K562 (cell line): Measurements from ENCODE around the gene HOXB5. TPM values are rescaled to one million over a fixed set of nuclear protein-coding genes. Genes with fewer than 3 reads are reported as not detected.
A peak's percentile ranks its signal among the peaks of the same experiment; 100 is the strongest.

Experiments used
- ATAC-seq: fragments of 200-7000 bp; cut with Tn5 transposase; 3 replicates; pipeline ENCODE4 v1.9.1; 2020; ENCODE audit warnings: moderate library complexity
- BruUV-seq: library from RNA; stranded (reverse); fragments of 400-500 nt; replicated peaks from 2 replicates; lab custom pipeline; 2021; lab: Mats Ljungman, UMichigan
- CTCF ChIA-PET: fragments of 300-600 bp; formaldehyde crosslinking; extraction: SDS; loops from one replicate; lab custom pipeline; 2021; ENCODE audit warnings: low intra/inter-chr PET ratio; lab: Yijun Ruan, JAX
- POLR2A ChIA-PET: fragments of 300-600, 350-650 bp; sonication (Branson Sonifier 250); formaldehyde crosslinking; extraction: SDS; loops from one replicate; lab custom pipeline; 2021; ENCODE audit warnings: antibody characterized with exemption, inconsistent platforms; lab: Yijun Ruan, JAX
- DNase-seq, 4 experiments: peaks; one replicate each; pipeline versions ENCODE4 v3.0.0 to v3.0.0-alpha.2; 2011 to 2018; ENCODE audit warnings: low spot score in 3 of 4, mixed read lengths in 3 of 4; ENCODE audit errors: extremely low read depth in 1 of 4
- FAIRE-seq: peaks from 2 replicates; lab custom pipeline; 2011; peaks lifted over from hg19 to GRCh38; lab: Jason Lieb, UNC
- H2AFZ ChIP-seq: 2 replicates; pipeline ENCODE4 v1.6.0; 2011; ENCODE audit warnings: low read depth, low read length, control low read depth, inconsistent platforms
- H3K27ac ChIP-seq: fragments of 200-600 bp; 3 replicates; pipeline ENCODE4 v1.8.0; 2011; ENCODE audit warnings: low read depth, mild to moderate bottlenecking, control low read depth, inconsistent platforms, low read length, moderate library complexity, mixed read lengths; ENCODE audit errors: extremely low read depth
- H3K27me3 ChIP-seq, 2 experiments: fragments of 300-600 bp in 1 of 2; 2 replicates in 1 of 2; 3 replicates in 1 of 2; pipeline versions ENCODE4 v1.6.0 to v1.8.0; 2011; ENCODE audit warnings: inconsistent platforms in 2 of 2, low read length in 2 of 2, mild to moderate bottlenecking in 1 of 2, mixed read lengths in 1 of 2, moderate library complexity in 1 of 2; ENCODE audit not compliant: control insufficient read depth in 2 of 2, insufficient read depth in 2 of 2
- H3K36me3 ChIP-seq: fragments of 300-600 bp; 3 replicates; pipeline ENCODE4 v1.8.0; 2011; ENCODE audit warnings: mild to moderate bottlenecking, low read length, inconsistent platforms; ENCODE audit not compliant: control insufficient read depth, insufficient read depth
- H3K4me1 ChIP-seq, 2 experiments: fragments of 200-600 bp in 1 of 2; replicated peaks in 1 of 2; 2 replicates in 1 of 2; 3 replicates in 1 of 2; pipeline versions ENCODE4 v1.5.1 to v1.8.0; 2011; ENCODE audit warnings: inconsistent platforms in 2 of 2, low read length in 2 of 2, mild to moderate bottlenecking in 1 of 2, mixed read lengths in 1 of 2, moderate library complexity in 1 of 2; ENCODE audit not compliant: control insufficient read depth in 2 of 2, insufficient read depth in 2 of 2
- H3K4me2 ChIP-seq: 2 replicates; pipeline ENCODE4 v1.6.1; 2011; ENCODE audit warnings: low read length, control low read depth, inconsistent platforms, mixed read lengths; ENCODE audit not compliant: insufficient read depth
- H3K4me3 ChIP-seq: fragments of 200-600 bp; sonication (generic), shearing (Covaris generic); 2 replicates; pipeline ENCODE4 v1.5.1; 2016; ENCODE audit warnings: control low read depth, inconsistent platforms
- H3K79me2 ChIP-seq: fragments of 200-600 bp; 3 replicates; pipeline ENCODE4 v1.8.0; 2011; ENCODE audit warnings: low read length, inconsistent platforms; ENCODE audit not compliant: control insufficient read depth, insufficient read depth
- H3K9ac ChIP-seq, 2 experiments: 2 replicates each; pipeline versions ENCODE4 v1.6.0 to v1.6.1; 2011; ENCODE audit warnings: low read depth in 2 of 2, low read length in 2 of 2, control low read depth in 1 of 2, inconsistent platforms in 1 of 2, mild to moderate bottlenecking in 1 of 2, mixed read lengths in 1 of 2; ENCODE audit not compliant: insufficient read depth in 1 of 2
- H3K9me1 ChIP-seq: one replicate; pipeline ENCODE4 v1.6.0; 2011; ENCODE audit warnings: inconsistent platforms, mild to moderate bottlenecking, low read length, moderate library complexity; ENCODE audit not compliant: control insufficient read depth, insufficient read depth
- H3K9me3 ChIP-seq: replicated peaks from 2 replicates; pipeline ENCODE4 v1.5.1; 2011; ENCODE audit warnings: low read depth, low read length, inconsistent platforms; ENCODE audit not compliant: control insufficient read depth, insufficient read depth
- H4K20me1 ChIP-seq: replicated peaks from 2 replicates; pipeline ENCODE4 v1.6.1; 2011; ENCODE audit warnings: low read length, inconsistent platforms, mixed read lengths; ENCODE audit not compliant: control insufficient read depth, insufficient read depth
- ATF1 ChIP-seq, 2 experiments: fragments of 450-650 bp in 1 of 2; IDR thresholded peaks; 2 replicates each; pipeline ENCODE4 v1.6.1; 2016; ENCODE audit warnings: missing compliant biosample characterization in 1 of 2, missing genetic modification characterization in 1 of 2
- CTBP1 ChIP-seq: fragments of 450-650 bp; IDR thresholded peaks from 2 replicates; pipeline ENCODE4 v1.6.1; 2016; ENCODE audit warnings: borderline replicate concordance
- CXXC5 ChIP-seq: fragments of 250-450 bp; sonication (Bioruptor Pico); IDR thresholded peaks from 2 replicates; pipeline ENCODE4 v1.8.0; 2022; ENCODE audit warnings: inconsistent platforms, mild to moderate bottlenecking, moderate library complexity
- DNMT1 ChIP-seq: fragments of 450-650 bp; IDR thresholded peaks from 2 replicates; pipeline ENCODE4 v1.6.1; 2016; ENCODE audit warnings: antibody characterized with exemption, mild to moderate bottlenecking
- FOSL1 ChIP-seq: fragments of 200-800 bp; sonication (Bioruptor generic); conservative IDR thresholded peaks from 2 replicates; pipeline ENCODE4 v1.6.1; 2016; ENCODE audit warnings: missing genetic modification characterization, missing compliant biosample characterization
- KDM4B ChIP-seq, 2 experiments: fragments of 450-650 bp in 1 of 2; sonication (generic) in 1 of 2; IDR thresholded peaks; 2 replicates each; pipeline ENCODE4 v1.6.1; 2016 to 2017; ENCODE audit warnings: borderline replicate concordance in 2 of 2, antibody characterized with exemption in 1 of 2, low read depth in 1 of 2, mild to moderate bottlenecking in 1 of 2
- NCOR1 ChIP-seq: fragments of 450-650 bp; IDR thresholded peaks from 2 replicates; pipeline ENCODE4 v1.6.1; 2016; ENCODE audit warnings: mild to moderate bottlenecking, moderate library complexity
- NEUROD1 ChIP-seq: fragments of 150-350 bp; IDR thresholded peaks from 2 replicates; pipeline ENCODE4 v1.6.1; 2014; ENCODE audit warnings: borderline replicate concordance, low read length, low read depth; ENCODE audit not compliant: partially characterized antibody
- NFE2L1 ChIP-seq: fragments of 450-650 bp; IDR thresholded peaks from 2 replicates; pipeline ENCODE4 v1.6.1; 2016; ENCODE audit warnings: missing genetic modification characterization, low read depth, mild to moderate bottlenecking, missing compliant biosample characterization, moderate library complexity, borderline replicate concordance
- NFIC ChIP-seq: fragments of 450-650 bp; IDR thresholded peaks from 2 replicates; pipeline ENCODE4 v1.6.1; 2017; ENCODE audit warnings: mild to moderate bottlenecking, inconsistent platforms
- POLR3G ChIP-seq: IDR thresholded peaks from 2 replicates; pipeline ENCODE4 v1.6.1; 2011; ENCODE audit not compliant: insufficient read length, insufficient replicate concordance; ENCODE audit errors: extremely low read depth
- RAD21 ChIP-seq, 2 experiments: fragments of 250-450 bp in 1 of 2; fragments of 450-650 bp in 1 of 2; sonication (Bioruptor Pico) in 1 of 2; formaldehyde crosslinking in 1 of 2; IDR thresholded peaks in 1 of 2; conservative IDR thresholded peaks in 1 of 2; 2 replicates each; pipeline versions ENCODE4 v1.4.0 to v1.8.0; 2020 to 2022; ENCODE audit warnings: mild to moderate bottlenecking in 2 of 2, moderate library complexity in 1 of 2
- RCOR1 ChIP-seq, 2 experiments: IDR thresholded peaks; 2 replicates each; pipeline ENCODE4 v1.6.1; 2012; ENCODE audit warnings: low read depth in 2 of 2, low read length in 2 of 2, borderline replicate concordance in 1 of 2, improper control_type of control experiment in 1 of 2
- RNF2 ChIP-seq: sonication (generic); IDR thresholded peaks from 2 replicates; pipeline ENCODE4 v1.6.1; 2016
- SMAD4 ChIP-seq: fragments of 250-450 bp; sonication (Bioruptor Pico); conservative IDR thresholded peaks from 2 replicates; pipeline ENCODE4 v1.8.0; 2021; ENCODE audit warnings: inconsistent platforms, mild to moderate bottlenecking, moderate library complexity
- SMARCE1 ChIP-seq: fragments of 450-650 bp; IDR thresholded peaks from 2 replicates; pipeline ENCODE4 v1.7.1; 2016; ENCODE audit warnings: mild to moderate bottlenecking
- SPI1 ChIP-seq: IDR thresholded peaks from 2 replicates; pipeline ENCODE4 v1.6.1; 2011; ENCODE audit warnings: low read depth, low read length, control low read depth, borderline replicate concordance
- STAT5A ChIP-seq: IDR thresholded peaks from 2 replicates; pipeline ENCODE4 v1.6.1; 2012; ENCODE audit warnings: low read length, inconsistent platforms, borderline replicate concordance
- TAL1 ChIP-seq: fragments of 450-650 bp; IDR thresholded peaks from 2 replicates; pipeline ENCODE4 v1.6.1; 2016; ENCODE audit warnings: mild to moderate bottlenecking
- TCF3 ChIP-seq: sonication (generic); formaldehyde crosslinking; IDR thresholded peaks from 2 replicates; pipeline ENCODE4 v1.4.0; 2020; ENCODE audit warnings: mild to moderate bottlenecking, missing genetic modification reagents
- TEAD4 ChIP-seq, 2 experiments: sonication (generic) in 1 of 2; formaldehyde crosslinking in 1 of 2; IDR thresholded peaks; 2 replicates each; pipeline versions ENCODE4 v1.6.1 to v1.8.0; 2012 to 2022; ENCODE audit warnings: borderline replicate concordance in 1 of 2, inconsistent platforms in 1 of 2, low read length in 1 of 2, mild to moderate bottlenecking in 1 of 2, missing genetic modification reagents in 1 of 2
- TGIF2 ChIP-seq: sonication (generic); formaldehyde crosslinking; IDR thresholded peaks from 2 replicates; pipeline ENCODE4 v1.8.1; 2022; ENCODE audit warnings: mild to moderate bottlenecking, missing genetic modification reagents, moderate library complexity
- ZNF354B ChIP-seq: fragments of 250-450 bp; sonication (Bioruptor Pico); IDR thresholded peaks from 2 replicates; pipeline ENCODE4 v1.4.0; 2020
- ZSCAN32 ChIP-seq: fragments of 450-650 bp; formaldehyde crosslinking; IDR thresholded peaks from 2 replicates; pipeline ENCODE4 v1.4.0; 2020; ENCODE audit warnings: mild to moderate bottlenecking, moderate library complexity
- WGBS: fragments of 100-300 bp; shearing (Covaris generic); methylation state at CpG from one replicate; pipeline ENCODE4 v1.1.6; 2016; ENCODE audit warnings: low coverage, mixed read lengths; ENCODE audit not compliant: insufficient coverage; ENCODE audit errors: missing lambda C conversion rate; 5-methylcytosine and 5-hydroxymethylcytosine counted together
- in situ Hi-C: fragments of 300-500 bp; cut with MboI; formaldehyde crosslinking; loops from 4 replicates; pipeline ENCODE4 v1.15.0; 2018; ENCODE audit warnings: inconsistent platforms, mixed read lengths
- intact Hi-C: fragments of 100-400 bp; cut with micrococcal nuclease; formaldehyde crosslinking; loops from 2 replicates; pipeline ENCODE4 v1.14.2; 2022
- polyA plus RNA-seq, 8 experiments: library from polyadenylated mRNA; depleted of rRNA in 4 of 8; stranded (reverse) in 5 of 8; unstranded in 3 of 8; fragments of >200 nt; fragmentation: Nextera tagmentation in 2 of 8; fragmentation: Illumina TruSeq in 1 of 8; extraction: Ambion mirVana in 2 of 8; extraction: Trizol in 1 of 8; gene quantifications; 2 replicates each; pipeline versions ENCODE4 v1.2.1 to v1.2.3, GENCODE V29; 2011 to 2014; ENCODE audit warnings: inconsistent platforms in 1 of 8, missing spikeins in 1 of 8
- total RNA-seq, 7 experiments: library from RNA; depleted of rRNA in 6 of 7; stranded (reverse); fragments of >200 nt in 6 of 7; fragmentation: Illumina TruSeq in 2 of 7; extraction: Trizol in 2 of 7; gene quantifications; 2 replicates each; pipeline versions ENCODE4 v1.2.1 to v1.2.3, GENCODE V29; 2011 to 2021; ENCODE audit warnings: low replicate concordance in 1 of 7

HOXB5 gene
- total and polyA plus RNA-seq, 9 of the 15 experiments (the other 6 are each of a cell fraction or from before 2014, with no cell fraction given), result 0.24 to 2.7 (median 0.65) TPM

DNA sequence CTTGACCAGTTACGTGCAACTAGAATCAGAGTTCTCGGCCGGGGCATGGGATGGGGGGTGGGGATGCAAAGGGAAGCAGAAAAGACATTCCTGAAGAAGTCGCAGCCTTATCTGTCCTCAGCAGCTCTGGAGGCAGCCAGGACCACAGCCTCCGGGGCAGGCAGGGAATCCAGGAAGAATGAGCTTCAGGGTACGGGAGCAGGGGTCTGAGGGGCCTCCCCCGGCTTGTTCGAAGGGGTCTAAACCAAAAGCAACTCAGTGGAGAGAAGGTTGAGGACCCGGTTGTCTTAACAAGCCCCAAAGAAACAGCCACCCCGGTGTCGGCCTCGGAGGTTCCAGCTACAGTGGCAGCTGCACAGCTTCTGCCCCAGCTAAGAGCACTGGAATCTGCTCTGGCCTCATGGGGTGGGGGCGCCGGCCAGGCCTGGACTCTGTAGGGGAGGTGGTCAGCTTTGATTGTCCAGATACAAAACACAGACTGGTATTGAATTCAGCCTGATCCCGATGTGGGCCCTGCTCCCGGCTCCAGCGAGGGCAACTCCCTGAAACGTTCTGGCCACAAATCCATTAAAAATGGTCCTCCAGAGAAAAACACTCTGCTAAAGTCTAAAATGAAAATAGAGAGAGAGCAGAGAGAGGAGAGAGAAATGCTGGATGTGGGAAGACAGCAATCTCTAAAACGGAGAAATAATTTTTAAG lies 23.1 kb downstream of the HOXB5 start:
- intact Hi-C loops (no loop called here), in situ Hi-C loops (no loop called here)
- peak overlapping the region; percentile 22; the same call in 1 of the 2 replicates for H2AFZ ChIP-seq
- FAIRE-seq (peak; percentile 84), DNase-seq (peak; percentile 59 to 65 (median 61)), ATAC-seq (peak; percentile 45)
- no peaks in the 10 kb centered on the region; the same call in 1 of the 2 replicates for H4K20me1 ChIP-seq
- H3K9me3 ChIP-seq, result no peaks in the 10 kb centered on the region
- H3K36me3 ChIP-seq, result peaks cover 94% of the 10 kb centered on the region
- CTCF ChIA-PET, result interaction anchor here (0.6 to 0.7 kb wide), 2 partner anchors 240 to 313 kb away, joined by 3 read pairs; no protein-coding TSS in a partner anchor
- POLR2A ChIA-PET, result interaction anchor here (0.6 to 2.2 kb wide), 5 partner anchors 14 to 156 kb away, joined by 3 to 9 read pairs (median 4); no protein-coding TSS in a partner anchor
- BruUV-seq, result no TSS peak
- H3K9me1 ChIP-seq, result no peaks in the 10 kb centered on the region
- peak overlapping the region; percentile 24 to 88; a peak in 3 of 4 replicates for H3K9ac ChIP-seq
- WGBS, result 16% methylated on average over 17 of the region's 19 CpGs
- H3K79me2 ChIP-seq, result peaks cover 95% of the 10 kb centered on the region
- H3K27ac ChIP-seq, result peak overlapping the region; percentile 44; the same call in 2 of the 3 replicates
- H3K4me3 ChIP-seq, result peak overlapping the region; percentile 14; the same call in 1 of the 2 replicates
- H3K27me3 ChIP-seq, result no peaks in the 10 kb centered on the region
- peak overlapping the region; percentile 59; the same call in 1 of the 2 replicates for H3K4me2 ChIP-seq
- peaks cover 40 to 60% of the 10 kb centered on the region in 2 experiments for H3K4me1 ChIP-seq
- TF ChIP-seq STAT5A (no peak), CTBP1 (peak; percentile 61; the same call in 1 of the 2 replicates), CXXC5 (CRISPR knock-in tag) (peak; percentile 29), ZNF354B (CRISPR knock-in tag) (no peak), NCOR1 (peak; percentile 36; the same call in 1 of the 2 replicates), SMAD4 (peak; percentile 31; the same call in 1 of the 2 replicates), ATF1 (CRISPR knock-in tag; IDR thresholded peaks at IDR 0.05) (no peak), ATF1 (tag; IDR thresholded peaks at IDR 0.05) (0 out of 2 replicates have a peak, but pooled peaks have one; percentile 7), KDM4B (IDR thresholded peaks at IDR 0.05; ENCODE audit: borderline replicate concordance in 2 of 2, low read depth in 1 of 2) (0 out of 4 replicates have a peak, but pooled peaks of 1 of the 2 experiments have one; percentile 49), ZSCAN32 (CRISPR knock-in tag) (no peak), DNMT1 (no peak), FOSL1 (tag) (no peak), NFIC (0 out of 2 replicates have a peak, but pooled peaks have one; percentile 19), NEUROD1 (peak; percentile 16), NFE2L1 (tag) (no peak), SPI1 (no peak), TEAD4 (IDR thresholded peaks at IDR 0.05; ENCODE audit: low read length) (peak; percentile 60; the same call in 1 of the 2 replicates), TEAD4 (CRISPR knock-in tag; IDR thresholded peaks at IDR 0.05; ENCODE audit: borderline replicate concordance) (no peak), TGIF2 (CRISPR knock-in tag) (no peak), POLR3G (no peak), RNF2 (no peak), TAL1 (peak; percentile 44), RAD21 (CRISPR knock-in tag; conservative IDR thresholded peaks at IDR 0.05 in 1 of 2, IDR thresholded peaks at IDR 0.05 in 1 of 2) (no peak), SMARCE1 (0 out of 2 replicates have a peak, but pooled peaks have one; percentile 22), TCF3 (peak; percentile 63), RCOR1 (IDR thresholded peaks at IDR 0.05; ENCODE audit: borderline replicate concordance in 1 of 2, low read depth in 2 of 2, low read length in 2 of 2) (peak in 1 of 2 experiments; percentile 73; a peak in 3 of 4 replicates)
